Suprapubic skin (tissue), 4 donors: Measurements from ENCODE around the gene RALA. TPM values are rescaled to one million over a fixed set of nuclear protein-coding genes. Genes with fewer than 3 reads are reported as not detected.
"Not testable (repeated sequence)": the region's sequence is repeated elsewhere in the genome, so short reads cannot be mapped to it uniquely, and the experiment has no call there.

ENCODE experiments used
- DNase-seq, 2 donors: peaks; one replicate each; pipeline ENCODE4 v3.0.0-alpha.2; 2019; ENCODE audit warnings: low spot score in 2 of 2
- H3K27ac ChIP-seq: fragments of 200-600 bp; sonication (generic); one replicate; pipeline ENCODE4 v1.5.1; 2019
- H3K27me3 ChIP-seq: fragments of 200-600 bp; sonication (generic); one replicate; pipeline ENCODE4 v1.5.1; 2019
- H3K36me3 ChIP-seq: fragments of 200-600 bp; sonication (generic); one replicate; pipeline ENCODE4 v1.5.1; 2019
- H3K4me1 ChIP-seq: fragments of 200-600 bp; sonication (generic); one replicate; pipeline ENCODE4 v1.5.1; 2019
- H3K4me3 ChIP-seq: fragments of 200-600 bp; sonication (generic); one replicate; pipeline ENCODE4 v1.5.1; 2019; ENCODE audit warnings: mild to moderate bottlenecking
- H3K9me3 ChIP-seq: fragments of 200-600 bp; sonication (generic); one replicate; pipeline ENCODE4 v1.5.1; 2019
- CTCF ChIP-seq, 2 donors: fragments of 200-600 bp in 1 of 2; fragments of 450-650 bp in 1 of 2; sonication (generic) in 1 of 2; IDR thresholded peaks; one replicate each; pipeline ENCODE4 v1.5.1; 2016 to 2019; ENCODE audit warnings: antibody characterized with exemption in 2 of 2, mild to moderate bottlenecking in 1 of 2, moderate library complexity in 1 of 2
- EP300 ChIP-seq: sonication (generic); formaldehyde crosslinking; IDR thresholded peaks from one replicate; pipeline ENCODE4 v1.6.1; 2017; ENCODE audit warnings: antibody characterized with exemption
- POLR2A ChIP-seq, 2 donors: fragments of 450-650 bp; IDR thresholded peaks; one replicate each; pipeline ENCODE4 v1.6.1; 2017; ENCODE audit warnings: antibody characterized with exemption in 2 of 2, mild to moderate bottlenecking in 2 of 2, moderate library complexity in 2 of 2
- POLR2AphosphoS5 ChIP-seq, 3 donors: sonication (generic); formaldehyde crosslinking; IDR thresholded peaks; one replicate each; pipeline ENCODE4 v1.6.1; 2017; ENCODE audit warnings: antibody characterized with exemption in 3 of 3
- WGBS: methylation state at CpG from one replicate; pipeline ENCODE4 v1.1.5; 2018; 5-methylcytosine and 5-hydroxymethylcytosine counted together
- total RNA-seq, 4 donors: library from RNA; depleted of rRNA; stranded (reverse); fragments of >200 nt; gene quantifications; one replicate each; pipeline ENCODE4 v1.1.0, GENCODE V29; 2016

Gene RALA
- total RNA-seq, 4 donors from 2014 or later = 15.5 to 24.1 (median 15.9) TPM

- Histone ChIP-seq H3K27me3 (no peaks in the 10 kb centered on the region), H3K36me3 (peaks cover 27% of the 10 kb centered on the region), H3K9me3 (no peaks in the 10 kb centered on the region), H3K4me3 (no peak overlapping the region), H3K27ac (no peak overlapping the region), H3K4me1 (peaks cover 27% of the 10 kb centered on the region)
- no peak for TF ChIP-seq EP300
- TF ChIP-seq POLR2AphosphoS5 (IDR thresholded peaks at IDR 0.05) = no peak
- TF ChIP-seq CTCF (IDR thresholded peaks at IDR 0.05) = no peak
- no peak for TF ChIP-seq POLR2A (IDR thresholded peaks at IDR 0.05)
- 79% methylated on average over 3 of the region's 3 CpGs for WGBS
- no peak for DNase-seq
Measured at GRCh38 chr7:39686261-39686924, 63.0 kb downstream of the RALA start.

- no peak overlapping the region for H3K4me3 ChIP-seq
- DNase-seq = no peak
- peaks cover 8% of the 10 kb centered on the region for H3K4me1 ChIP-seq
- no peaks in the 10 kb centered on the region for H3K27me3 ChIP-seq
- TF ChIP-seq EP300 (no peak), POLR2A (IDR thresholded peaks at IDR 0.05) (no peak), CTCF (IDR thresholded peaks at IDR 0.05) (no peak), POLR2AphosphoS5 (IDR thresholded peaks at IDR 0.05) (no peak)
- H3K36me3 ChIP-seq = peaks cover 46% of the 10 kb centered on the region
- 94% methylated on average over 9 of the region's 9 CpGs for WGBS
- H3K9me3 ChIP-seq = no peaks in the 10 kb centered on the region
- no peak overlapping the region for H3K27ac ChIP-seq
Measured at GRCh38 chr7:39688611-39689480, 65.5 kb downstream of the RALA start.

GRCh38 chr7:39691821-39692220 lies 68.4 kb downstream of the RALA start:
- H3K36me3 ChIP-seq = peaks cover 51% of the 10 kb centered on the region
- H3K27me3 ChIP-seq = no peaks in the 10 kb centered on the region
- no peaks in the 10 kb centered on the region for H3K9me3 ChIP-seq
- DNase-seq = no peak
- WGBS = 76% methylated on average over 2 of the region's 2 CpGs
- H3K4me3 ChIP-seq = no peak overlapping the region
- TF ChIP-seq EP300 = no peak
- no peak for TF ChIP-seq POLR2AphosphoS5 (IDR thresholded peaks at IDR 0.05)
- no peak for TF ChIP-seq CTCF (IDR thresholded peaks at IDR 0.05)
- peaks cover 3% of the 10 kb centered on the region for H3K4me1 ChIP-seq
- no peak overlapping the region for H3K27ac ChIP-seq

- H3K4me3 ChIP-seq, H3K27ac ChIP-seq, H3K9me3 ChIP-seq, H3K27me3 ChIP-seq, DNase-seq, H3K4me1 ChIP-seq: not testable (repeated sequence)
- WGBS = over 99% methylated on average over 4 of the region's 4 CpGs
- peaks cover 57% of the 10 kb centered on the region for H3K36me3 ChIP-seq
Measured at GRCh38 chr7:39693086-39693485, 69.7 kb downstream of the RALA start.

GRCh38 chr7:39693812-39694211 lies 70.4 kb downstream of the RALA start:
- Histone ChIP-seq H3K4me3 (no peak overlapping the region), H3K27ac (no peak overlapping the region), H3K27me3 (no peaks in the 10 kb centered on the region), H3K9me3 (no peaks in the 10 kb centered on the region), H3K4me1 (peaks cover 2% of the 10 kb centered on the region), H3K36me3 (peaks cover 56% of the 10 kb centered on the region)
- 96% methylated on average over 2 of the region's 2 CpGs for WGBS
- TF ChIP-seq EP300 = no peak
- no peak for TF ChIP-seq POLR2AphosphoS5 (IDR thresholded peaks at IDR 0.05)
- no peak for TF ChIP-seq POLR2A (IDR thresholded peaks at IDR 0.05)
- TF ChIP-seq CTCF (IDR thresholded peaks at IDR 0.05) = no peak
- DNase-seq = no peak
